ENCODE data around the gene ABCA13.

ABCA13 gene

GRCh38 chr7:48269066-48269465 is 97.8 kb downstream of the ABCA13 start:
- DNase-seq (ENCODE audit: low read depth) = no peak

GRCh38 chr7:48274662-48275061 is 103.4 kb downstream of the ABCA13 start:
- TF ChIP-seq CTCF (IDR thresholded peaks at IDR 0.05; ENCODE audit: control insufficient read depth, extremely low read depth, insufficient read depth) = no peak
- no peak for DNase-seq (ENCODE audit: low read depth)
- no peak overlapping the region for H3K4me3 ChIP-seq (ENCODE audit: low read depth, low read length)

More at GRCh38 chr7:48269066-48269465, 97.8 kb downstream of the ABCA13 start:
- no peak overlapping the region for H3K4me3 ChIP-seq (ENCODE audit: low read depth, low read length)
- no peak for TF ChIP-seq CTCF (IDR thresholded peaks at IDR 0.05; ENCODE audit: control insufficient read depth, extremely low read depth, insufficient read depth)

DNA sequence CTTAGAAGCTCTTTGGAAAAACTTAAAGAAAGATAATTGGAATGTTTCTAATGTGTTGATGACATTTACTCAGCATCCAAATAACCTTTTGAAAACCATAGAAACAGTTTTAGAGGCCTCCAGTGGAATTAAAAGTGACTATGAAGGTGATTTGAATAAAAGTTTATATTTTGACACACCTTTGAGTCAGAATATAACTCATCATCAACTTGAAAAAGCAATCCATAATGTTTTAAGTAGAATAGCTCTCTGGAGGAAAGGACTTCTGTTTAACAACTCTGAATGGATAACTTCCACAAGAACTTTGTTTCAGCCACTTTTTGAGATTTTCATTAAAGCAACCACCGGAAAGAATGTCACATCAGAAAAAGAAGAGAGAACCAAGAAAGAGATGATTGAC is 108.2 kb downstream of the ABCA13 start:
- no peak for TF ChIP-seq CTCF (IDR thresholded peaks at IDR 0.05; ENCODE audit: control insufficient read depth, extremely low read depth, insufficient read depth)
- no peak for DNase-seq (ENCODE audit: low read depth)
- H3K4me3 ChIP-seq (ENCODE audit: low read depth, low read length) = no peak overlapping the region

GRCh38 chr7:48280100-48280499 is 108.8 kb downstream of the ABCA13 start:
- no peak for TF ChIP-seq CTCF (IDR thresholded peaks at IDR 0.05; ENCODE audit: control insufficient read depth, extremely low read depth, insufficient read depth)
- no peak overlapping the region for H3K4me3 ChIP-seq (ENCODE audit: low read depth, low read length)
- no peak for DNase-seq (ENCODE audit: low read depth)

GRCh38 chr7:48285373-48285772 is 114.1 kb downstream of the ABCA13 start:
- DNase-seq (ENCODE audit: low read depth) = no peak
- TF ChIP-seq CTCF (IDR thresholded peaks at IDR 0.05; ENCODE audit: control insufficient read depth, extremely low read depth, insufficient read depth) = no peak
- no peak overlapping the region for H3K4me3 ChIP-seq (ENCODE audit: low read depth, low read length)

GRCh38 chr7:48286836-48287235 is 115.6 kb downstream of the ABCA13 start:
- no peak for DNase-seq (ENCODE audit: low read depth)
- no peak for TF ChIP-seq CTCF (IDR thresholded peaks at IDR 0.05; ENCODE audit: control insufficient read depth, extremely low read depth, insufficient read depth)
- H3K4me3 ChIP-seq (ENCODE audit: low read depth, low read length) = no peak overlapping the region

DNA sequence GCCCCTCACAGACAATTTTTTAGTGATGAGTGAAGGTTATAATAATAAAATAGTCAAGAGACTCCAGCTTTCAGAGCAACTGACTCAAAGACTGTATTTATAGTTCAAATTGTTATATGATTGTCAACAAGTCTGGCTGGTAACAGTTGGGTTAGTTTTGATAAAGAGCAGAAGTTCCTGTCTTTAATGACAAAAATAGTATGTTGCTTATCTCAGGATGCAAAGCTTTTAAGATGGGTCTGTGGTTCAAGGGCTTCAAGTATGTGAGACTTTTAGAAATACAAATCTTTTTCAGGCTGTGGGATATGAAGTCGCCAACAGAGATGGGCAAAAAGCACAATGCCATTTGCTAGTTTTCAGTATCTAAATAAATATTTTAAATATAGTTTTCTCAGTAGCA is 118.4 kb downstream of the ABCA13 start:
- no peak for TF ChIP-seq CTCF (IDR thresholded peaks at IDR 0.05; ENCODE audit: control insufficient read depth, extremely low read depth, insufficient read depth)
- DNase-seq (ENCODE audit: low read depth) = no peak
- no peak overlapping the region for H3K4me3 ChIP-seq (ENCODE audit: low read depth, low read length)

All from LNCaP clone FGC (cell line).